Smooth muscle cell (in vitro differentiated cells): ENCODE results near the gene SLC38A7. TPM values are rescaled to one million over a fixed set of nuclear protein-coding genes. Genes with fewer than 3 reads are reported as not detected.

Source experiments
- DNase-seq: peaks from one replicate; lab custom pipeline; 2025; ENCODE audit not compliant: unreplicated experiment; lab: John Stamatoyannopoulos, UW
- H2AFZ ChIP-seq: fragments of 200-600 bp; sonication (generic); 2 replicates; pipeline ENCODE4 v1.6.0; 2016; ENCODE audit warnings: antibody characterized with exemption, low read depth, mild to moderate bottlenecking
- H3F3A ChIP-seq: fragments of 200-600 bp; sonication (generic); 2 replicates; pipeline ENCODE4 v1.6.0; 2017; ENCODE audit warnings: antibody characterized with exemption, low read depth
- H3K27ac ChIP-seq: fragments of 200-600 bp; sonication (generic); 2 replicates; pipeline ENCODE4 v1.5.1; 2016; ENCODE audit warnings: low read depth, mild to moderate bottlenecking
- H3K27me3 ChIP-seq: fragments of 200-600 bp; sonication (generic); 2 replicates; pipeline ENCODE4 v1.6.1; 2016; ENCODE audit warnings: low read depth, mild to moderate bottlenecking
- H3K36me3 ChIP-seq: fragments of 200-600 bp; sonication (generic); 2 replicates; pipeline ENCODE4 v1.5.1; 2016; ENCODE audit warnings: low read depth
- H3K4me1 ChIP-seq: fragments of 200-600 bp; sonication (generic); 2 replicates; pipeline ENCODE4 v1.5.1; 2016; ENCODE audit warnings: low read depth
- H3K4me2 ChIP-seq: fragments of 200-600 bp; sonication (generic); 2 replicates; pipeline ENCODE4 v1.6.0; 2016; ENCODE audit warnings: mild to moderate bottlenecking
- H3K4me3 ChIP-seq: fragments of 200-600 bp; sonication (generic); 2 replicates; pipeline ENCODE4 v1.5.1; 2016; ENCODE audit warnings: mild to moderate bottlenecking
- H3K79me2 ChIP-seq: fragments of 200-600 bp; sonication (generic); 2 replicates; pipeline ENCODE4 v1.6.0; 2016; ENCODE audit warnings: low read depth, mild to moderate bottlenecking
- H3K9ac ChIP-seq: fragments of 200-600 bp; sonication (generic); 2 replicates; pipeline ENCODE4 v1.6.0; 2016; ENCODE audit warnings: low read depth
- H3K9me3 ChIP-seq: fragments of 200-600 bp; sonication (generic); replicated peaks from 2 replicates; pipeline ENCODE4 v1.5.1; 2016; ENCODE audit warnings: low read depth
- H4K20me1 ChIP-seq: fragments of 200-600 bp; sonication (generic); 2 replicates; pipeline ENCODE4 v1.6.0; 2016; ENCODE audit warnings: low read depth
- WGBS: methylation state at CpG from one replicate; pipeline ENCODE4 v1.1.7; 2016; ENCODE audit warnings: low lambda C conversion rate; 5-methylcytosine and 5-hydroxymethylcytosine counted together
- polyA plus RNA-seq: library from polyadenylated mRNA; unstranded; fragments of >200 nt; fragmentation: Nextera tagmentation; extraction: Ambion mirVana; gene quantifications from 2 replicates; pipeline ENCODE4 v1.2.1, GENCODE V29; 2016
- total RNA-seq: library from RNA; depleted of rRNA; stranded (reverse); fragments of >200 nt; gene quantifications from 2 replicates; pipeline ENCODE4 v1.2.3, GENCODE V29; 2014
- TF ChIP-seq, protein P1 (sequence below): fragments of 200-600 bp; sonication (generic); IDR thresholded peaks from 2 replicates; pipeline ENCODE4 v1.5.1; 2017; ENCODE audit warnings: borderline replicate concordance, mild to moderate bottlenecking, antibody characterized with exemption; ENCODE audit not compliant: insufficient read depth, poor library complexity, severe bottlenecking

The SLC38A7 gene
- total and polyA plus RNA-seq, 2 experiments from 2014 or later, result 9.8 to 15.9 TPM

DNA sequence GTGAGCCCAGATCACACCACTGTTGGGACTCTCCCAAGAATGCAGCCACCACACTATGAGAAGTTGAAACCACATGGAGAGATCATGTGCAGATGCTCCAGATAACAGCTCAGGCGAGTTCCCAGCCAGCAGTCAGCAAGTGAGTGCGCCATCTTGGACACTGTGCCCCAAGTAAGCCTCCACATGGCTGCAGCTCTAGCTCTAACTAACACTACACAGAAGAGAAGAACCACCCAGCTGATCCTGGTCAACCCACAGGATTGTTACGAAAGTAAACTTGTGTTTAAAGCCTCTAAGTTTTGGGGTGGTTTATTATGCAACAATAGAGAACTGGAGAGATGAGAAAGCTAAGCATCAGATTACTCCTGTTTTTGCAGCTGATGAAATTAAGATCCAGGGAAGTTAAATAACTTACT, 25.8 kb downstream of the SLC38A7 start:
- Histone ChIP-seq H3K4me3 (no peak overlapping the region), H3K36me3 (no peaks in the 10 kb centered on the region), H3K79me2 (no peaks in the 10 kb centered on the region), H3K27ac (no peak overlapping the region), H2AFZ (no peak overlapping the region), H3F3A (no peaks in the 10 kb centered on the region), H3K4me1 (no peaks in the 10 kb centered on the region), H3K9me3 (no peaks in the 10 kb centered on the region), H3K27me3 (no peaks in the 10 kb centered on the region), H3K4me2 (no peak overlapping the region), H4K20me1 (no peaks in the 10 kb centered on the region), H3K9ac (no peak overlapping the region)
- TF ChIP-seq, protein P1, sequence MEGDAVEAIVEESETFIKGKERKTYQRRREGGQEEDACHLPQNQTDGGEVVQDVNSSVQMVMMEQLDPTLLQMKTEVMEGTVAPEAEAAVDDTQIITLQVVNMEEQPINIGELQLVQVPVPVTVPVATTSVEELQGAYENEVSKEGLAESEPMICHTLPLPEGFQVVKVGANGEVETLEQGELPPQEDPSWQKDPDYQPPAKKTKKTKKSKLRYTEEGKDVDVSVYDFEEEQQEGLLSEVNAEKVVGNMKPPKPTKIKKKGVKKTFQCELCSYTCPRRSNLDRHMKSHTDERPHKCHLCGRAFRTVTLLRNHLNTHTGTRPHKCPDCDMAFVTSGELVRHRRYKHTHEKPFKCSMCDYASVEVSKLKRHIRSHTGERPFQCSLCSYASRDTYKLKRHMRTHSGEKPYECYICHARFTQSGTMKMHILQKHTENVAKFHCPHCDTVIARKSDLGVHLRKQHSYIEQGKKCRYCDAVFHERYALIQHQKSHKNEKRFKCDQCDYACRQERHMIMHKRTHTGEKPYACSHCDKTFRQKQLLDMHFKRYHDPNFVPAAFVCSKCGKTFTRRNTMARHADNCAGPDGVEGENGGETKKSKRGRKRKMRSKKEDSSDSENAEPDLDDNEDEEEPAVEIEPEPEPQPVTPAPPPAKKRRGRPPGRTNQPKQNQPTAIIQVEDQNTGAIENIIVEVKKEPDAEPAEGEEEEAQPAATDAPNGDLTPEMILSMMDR, result no peak
- no peak for DNase-seq
- 83% methylated on average over 3 of the region's 3 CpGs for WGBS

DNA sequence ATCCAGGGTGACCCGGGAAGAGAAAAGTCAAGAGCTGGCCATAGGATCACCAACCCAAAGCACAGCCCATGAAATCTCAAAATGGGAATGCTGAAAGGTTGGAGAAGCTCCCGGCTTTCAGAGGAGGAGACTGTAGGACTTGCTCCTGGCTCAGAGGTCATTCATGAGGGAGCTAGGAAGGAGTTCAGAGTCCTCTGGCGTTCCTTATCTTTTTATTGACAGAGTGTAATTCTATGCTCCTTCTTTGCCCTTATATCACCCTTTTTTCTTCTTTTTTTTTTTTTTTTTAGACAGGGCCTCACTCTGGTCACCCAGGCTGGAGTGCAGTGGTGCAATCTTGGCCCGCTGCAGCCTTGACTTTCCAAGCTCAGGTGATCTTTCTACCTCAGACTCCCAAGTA, 27.7 kb downstream of the SLC38A7 start:
- TF ChIP-seq, protein P1, result no peak
- DNase-seq, result no peak

DNA sequence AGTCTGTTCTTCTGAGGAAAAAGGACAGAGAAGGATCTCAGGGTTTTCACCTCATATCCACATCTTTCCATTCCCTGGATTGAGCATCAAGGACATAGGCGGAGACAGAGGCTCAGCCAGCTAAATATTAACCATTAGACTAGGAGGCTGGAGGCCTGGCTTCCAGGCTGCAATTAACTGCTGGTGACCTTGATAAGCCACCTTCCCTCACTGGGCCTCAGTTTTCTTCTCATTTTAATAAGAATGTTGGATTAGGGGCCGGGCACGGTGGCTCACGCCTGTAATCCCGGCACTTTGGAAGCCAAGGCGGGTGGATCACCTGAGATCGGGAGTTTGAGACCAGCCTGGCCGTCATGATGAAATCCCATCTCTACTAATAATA, 29.4 kb downstream of the SLC38A7 start:
- H3K9me3 ChIP-seq, result no peaks in the 10 kb centered on the region
- H3F3A ChIP-seq, result no peaks in the 10 kb centered on the region
- no peak overlapping the region for H3K4me2 ChIP-seq
- no peaks in the 10 kb centered on the region for H4K20me1 ChIP-seq
- H3K27ac ChIP-seq, result no peak overlapping the region
- H3K27me3 ChIP-seq, result no peaks in the 10 kb centered on the region
- no peak overlapping the region for H3K9ac ChIP-seq
- H2AFZ ChIP-seq, result no peak overlapping the region
- DNase-seq, result no peak
- H3K36me3 ChIP-seq, result no peaks in the 10 kb centered on the region
- no peaks in the 10 kb centered on the region for H3K4me1 ChIP-seq
- no peaks in the 10 kb centered on the region for H3K79me2 ChIP-seq
- TF ChIP-seq, protein P1, result no peak
- 92% methylated on average over 8 of the region's 8 CpGs for WGBS
- H3K4me3 ChIP-seq, result no peak overlapping the region

More for the DNA sequence above, 27.7 kb downstream of the SLC38A7 start:
- H3K79me2 ChIP-seq, result no peaks in the 10 kb centered on the region
- no peaks in the 10 kb centered on the region for H3K4me1 ChIP-seq
- H3K4me2 ChIP-seq, result no peak overlapping the region
- no peaks in the 10 kb centered on the region for H4K20me1 ChIP-seq
- H3F3A ChIP-seq, result no peaks in the 10 kb centered on the region
- H3K4me3 ChIP-seq, result no peak overlapping the region
- H3K36me3 ChIP-seq, result no peaks in the 10 kb centered on the region
- no peak overlapping the region for H3K9ac ChIP-seq
- H3K27ac ChIP-seq, result no peak overlapping the region
- H3K27me3 ChIP-seq, result no peaks in the 10 kb centered on the region
- WGBS, result 80% methylated on average over 4 of the region's 4 CpGs
- H3K9me3 ChIP-seq, result no peaks in the 10 kb centered on the region
- no peak overlapping the region for H2AFZ ChIP-seq

DNA sequence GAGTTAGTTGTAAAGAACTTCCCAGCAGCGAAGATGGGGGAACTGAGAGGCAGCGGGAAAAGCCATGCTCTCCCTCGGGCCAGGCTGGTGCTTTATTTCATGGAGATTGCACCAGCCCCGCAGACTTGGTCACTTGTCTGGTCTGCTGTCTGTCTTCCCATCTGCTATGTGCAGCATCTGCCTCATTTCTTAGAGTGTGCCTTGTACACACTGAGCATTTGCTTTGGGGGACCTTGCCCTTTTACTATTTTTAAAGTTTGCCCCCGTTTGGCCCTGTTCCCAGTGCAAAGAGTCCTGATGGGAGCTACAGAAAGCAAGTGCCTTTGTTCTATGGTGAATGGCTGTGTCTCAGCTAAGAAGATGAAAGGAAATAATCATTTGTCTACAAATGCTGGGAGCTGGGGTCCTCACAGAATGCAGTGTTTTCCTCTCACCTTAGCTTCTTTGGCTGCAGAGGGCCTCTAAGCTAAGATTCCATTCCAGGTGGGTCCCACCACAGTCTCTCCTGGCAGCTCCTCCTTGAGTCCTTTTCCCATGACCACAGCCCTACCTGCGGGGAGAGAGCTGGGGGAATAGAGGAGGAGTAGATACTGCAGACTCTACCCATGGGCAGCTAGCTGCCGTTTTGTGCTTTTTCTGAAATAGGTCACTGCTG, 29.9 kb downstream of the SLC38A7 start:
- H3F3A ChIP-seq, result no peaks in the 10 kb centered on the region
- no peak overlapping the region for H3K4me3 ChIP-seq
- no peak overlapping the region for H3K27ac ChIP-seq
- no peaks in the 10 kb centered on the region for H3K4me1 ChIP-seq
- no peak overlapping the region for H3K9ac ChIP-seq
- H3K27me3 ChIP-seq, result no peaks in the 10 kb centered on the region
- DNase-seq, result no peak
- no peaks in the 10 kb centered on the region for H3K9me3 ChIP-seq
- no peaks in the 10 kb centered on the region for H3K79me2 ChIP-seq
- 79% methylated on average over 7 of the region's 7 CpGs for WGBS
- H3K36me3 ChIP-seq, result no peaks in the 10 kb centered on the region
- H3K4me2 ChIP-seq, result no peak overlapping the region
- H4K20me1 ChIP-seq, result no peaks in the 10 kb centered on the region
- H2AFZ ChIP-seq, result no peak overlapping the region
- TF ChIP-seq, protein P1, result no peak
